T-cell (primary cell): ENCODE data around the gene WFIKKN2. TPM values are rescaled to one million over a fixed set of nuclear protein-coding genes. Genes with fewer than 3 reads are reported as not detected.

Experiments used
- ATAC-seq, 4 experiments: fragments of 200-7000 bp in 3 of 4; fragments of 150-1000 bp in 1 of 4; cut with Tn5 transposase; replicated peaks in 1 of 4; 1 replicate in 3 of 4; 2 replicates in 1 of 4; pipeline ENCODE4 v1.10.0; 2021; ENCODE audit warnings: moderate library complexity in 3 of 4, mild to moderate bottlenecking in 2 of 4, moderate number of reproducible peaks in 1 of 4
- CTCF ChIA-PET, 2 donors: fragments of 300-600 bp; sonication (Branson Sonifier 250); formaldehyde crosslinking; loops; one replicate each; lab custom pipeline; 2022; ENCODE audit warnings: antibody characterized with exemption in 2 of 2; lab: Charles Lee
- POLR2A ChIA-PET, 2 donors: fragments of 300-600 bp; sonication (Branson Sonifier 250); formaldehyde crosslinking; loops; one replicate each; lab custom pipeline; 2022; ENCODE audit warnings: antibody characterized with exemption in 2 of 2; lab: Charles Lee
- DNase-seq, 35 experiments: peaks; one replicate each; pipeline versions ENCODE4 v3.0.0 to v3.0.0-alpha.2; 2013 to 2023
- H3K27ac ChIP-seq: one replicate; pipeline ENCODE4 v1.5.1; 2013; ENCODE audit warnings: low read length
- H3K27me3 ChIP-seq, 2 experiments: replicated peaks in 1 of 2; 1 replicate in 1 of 2; 2 replicates in 1 of 2; pipeline versions ENCODE4 v1.6.1 to v1.7.0; 2013; ENCODE audit warnings: low read length in 1 of 2, mixed read lengths in 1 of 2; ENCODE audit not compliant: control insufficient read depth in 2 of 2, insufficient read depth in 2 of 2; ENCODE audit errors: extremely low read depth in 1 of 2
- H3K36me3 ChIP-seq, 2 donors: 1 replicate in 1 of 2; 2 replicates in 1 of 2; pipeline versions ENCODE4 v1.6.1 to v1.7.0; 2013; ENCODE audit warnings: low read length in 1 of 2; ENCODE audit not compliant: control insufficient read depth in 2 of 2, insufficient read depth in 1 of 2; ENCODE audit errors: extremely low read depth in 1 of 2
- H3K4me1 ChIP-seq, 2 experiments: 1 replicate in 1 of 2; 2 replicates in 1 of 2; pipeline versions ENCODE4 v1.6.1 to v1.7.0; 2013; ENCODE audit warnings: low read length in 2 of 2, mixed read lengths in 1 of 2; ENCODE audit not compliant: insufficient read depth in 2 of 2, control insufficient read depth in 1 of 2; ENCODE audit errors: extremely low read depth in 1 of 2
- H3K4me3 ChIP-seq, 2 donors: 1 replicate in 1 of 2; 2 replicates in 1 of 2; pipeline versions ENCODE4 v1.5.1 to v1.7.0; 2013; ENCODE audit warnings: mild to moderate bottlenecking in 2 of 2, low read length in 1 of 2, moderate library complexity in 1 of 2; ENCODE audit not compliant: control insufficient read depth in 1 of 2; ENCODE audit errors: extremely low read depth in 1 of 2
- H3K9me3 ChIP-seq: 2 replicates; pipeline ENCODE4 v1.7.0; 2013
- H3K27ac Mint-ChIP-seq, 2 donors: one replicate each; pipeline ENCODE4 v1.8.0; 2020 to 2021; ENCODE audit warnings: mild to moderate bottlenecking in 2 of 2, mixed read lengths in 2 of 2
- H3K27me3 Mint-ChIP-seq, 2 donors: one replicate each; pipeline ENCODE4 v1.8.0; 2021 to 2022; ENCODE audit warnings: mixed read lengths in 2 of 2
- H3K36me3 Mint-ChIP-seq: one replicate; pipeline ENCODE4 v1.8.0; 2021; ENCODE audit warnings: mixed read lengths
- H3K4me1 Mint-ChIP-seq, 3 donors: one replicate each; pipeline ENCODE4 v1.8.0; 2020 to 2022; ENCODE audit warnings: mixed read lengths in 3 of 3, mild to moderate bottlenecking in 1 of 3
- H3K4me3 Mint-ChIP-seq, 3 donors: one replicate each; pipeline ENCODE4 v1.8.0; 2020 to 2022; ENCODE audit warnings: mild to moderate bottlenecking in 3 of 3, mixed read lengths in 3 of 3, moderate library complexity in 3 of 3
- H3K9me3 Mint-ChIP-seq, 3 donors: one replicate each; pipeline ENCODE4 v1.8.0; 2020 to 2022; ENCODE audit warnings: mixed read lengths in 3 of 3
- WGBS: methylation state at CpG from one replicate; pipeline ENCODE4 v1.1.5; 2013; ENCODE audit warnings: missing lambda C conversion rate; ENCODE audit not compliant: insufficient coverage; 5-methylcytosine and 5-hydroxymethylcytosine counted together
- total RNA-seq, 35 experiments: library from RNA in 6 of 35; stranded (reverse) in 6 of 35; fragments of 120-200 nt in 1 of 35; gene quantifications; one replicate each; pipeline versions ENCODE4 v1.2.1 to v1.2.4 and lab custom pipeline; 2013 to 2026

WFIKKN2 gene
- total RNA-seq, 5 donors from 2014 or later (not counting 1 experiment from before 2014, with no cell fraction given), result not detected

- H3K4me3 ChIP-seq, result peak overlapping the region; percentile 17 to 26
- Mint-ChIP-seq H3K36me3 (no peaks in the 10 kb centered on the region), H3K9me3 (no peaks in the 10 kb centered on the region)
Observed at GRCh38 chr17:50816771-50817751, 18.3 kb upstream of the WFIKKN2 start.

GRCh38 chr17:50817838-50818237 lies 17.5 kb upstream of the WFIKKN2 start:
- Mint-ChIP-seq H3K9me3 (no peaks in the 10 kb centered on the region), H3K27me3 (peaks cover 9 to 17% of the 10 kb centered on the region in 2 donors), H3K4me1 (peaks cover 0 to 6% (median 2%) of the 10 kb centered on the region in 3 donors), H3K36me3 (no peaks in the 10 kb centered on the region), H3K27ac (peak overlapping the region in 1 of 2 donors; percentile 20), H3K4me3 (no peak overlapping the region)
- CTCF ChIA-PET, result interaction anchor here in 1 of 2 donors (1.8 kb wide), 1 partner anchor 139 kb away, joined by 4 read pairs; no protein-coding TSS in a partner anchor
- Histone ChIP-seq H3K27ac (no peak overlapping the region), H3K27me3 (peaks cover 0 to 23% of the 10 kb centered on the region in 2 experiments), H3K4me3 (no peak overlapping the region), H3K4me1 (peaks cover 0 to 6% of the 10 kb centered on the region in 2 experiments), H3K36me3 (no peaks in the 10 kb centered on the region), H3K9me3 (no peaks in the 10 kb centered on the region)
- DNase-seq (no peak), ATAC-seq (no peak)
- WGBS, result 78% methylated on average over 7 of the region's 7 CpGs
- POLR2A ChIA-PET, result no interaction called here

More at GRCh38 chr17:50816771-50817751, 18.3 kb upstream of the WFIKKN2 start:
- H3K4me3 Mint-ChIP-seq, result peak overlapping the region in 1 of 3 donors; percentile 6
- DNase-seq, result peak in 31 of 35 experiments; percentile 9 to 74 (median 46)
- H3K27ac Mint-ChIP-seq, result no peak overlapping the region
- peak; percentile 61 to 85 (median 72) for ATAC-seq
- Histone ChIP-seq H3K4me1 (peaks cover 0 to 6% of the 10 kb centered on the region in 2 experiments), H3K27me3 (peaks cover 0 to 23% of the 10 kb centered on the region in 2 experiments), H3K36me3 (no peaks in the 10 kb centered on the region), H3K27ac (no peak overlapping the region), H3K9me3 (no peaks in the 10 kb centered on the region)
- ChIA-PET CTCF (interaction anchor here (1.1 to 1.8 kb wide), 2 partner anchors 139 to 140 kb away, joined by 3 to 4 read pairs; no protein-coding TSS in a partner anchor), POLR2A (interaction anchor here in 1 of 2 donors (0.5 kb wide), 1 partner anchor 412 kb away, joined by 3 read pairs; no protein-coding TSS in a partner anchor)
- peaks cover 9 to 17% of the 10 kb centered on the region in 2 donors for H3K27me3 Mint-ChIP-seq
- WGBS, result 24% methylated on average over 15 of the region's 27 CpGs
- peaks cover 0 to 6% (median 2%) of the 10 kb centered on the region in 3 donors for H3K4me1 Mint-ChIP-seq

GRCh38 chr17:50818261-50818660 lies 17.1 kb upstream of the WFIKKN2 start:
- 78% methylated on average over 1 of the region's 4 CpGs for WGBS
- no peak for ATAC-seq
- DNase-seq, result no peak
- Mint-ChIP-seq H3K27ac (no peak overlapping the region), H3K27me3 (peaks cover 9 to 17% of the 10 kb centered on the region in 2 donors), H3K36me3 (no peaks in the 10 kb centered on the region), H3K4me1 (peaks cover 0 to 6% (median 2%) of the 10 kb centered on the region in 3 donors), H3K9me3 (peaks cover 0 to under 1% (median 0%) of the 10 kb centered on the region in 3 donors), H3K4me3 (no peak overlapping the region)
- CTCF ChIA-PET, result interaction anchor here in 1 of 2 donors (0.7 kb wide), 1 partner anchor 137 kb away, joined by 4 read pairs; no protein-coding TSS in a partner anchor
- H3K4me3 ChIP-seq, result no peak overlapping the region
- H3K36me3 ChIP-seq, result no peaks in the 10 kb centered on the region
- no peaks in the 10 kb centered on the region for H3K9me3 ChIP-seq
- POLR2A ChIA-PET, result interaction anchor here in 1 of 2 donors (0.7 kb wide), 1 partner anchor 34 kb away, joined by 3 read pairs; no protein-coding TSS in a partner anchor
- H3K27me3 ChIP-seq, result peaks cover 0 to 21% of the 10 kb centered on the region in 2 experiments
- no peak overlapping the region for H3K27ac ChIP-seq
- peaks cover 0 to 6% of the 10 kb centered on the region in 2 experiments for H3K4me1 ChIP-seq

- 45% methylated on average over 5 of the region's 6 CpGs for WGBS
- H3K27me3 Mint-ChIP-seq, result peaks cover 9 to 16% of the 10 kb centered on the region in 2 donors
- H3K9me3 ChIP-seq, result no peaks in the 10 kb centered on the region
- ChIA-PET CTCF (interaction anchor here in 1 of 2 donors (0.7 kb wide), 1 partner anchor 136 kb away, joined by 4 read pairs; no protein-coding TSS in a partner anchor), POLR2A (interaction anchor here in 1 of 2 donors (0.7 kb wide), 1 partner anchor 33 kb away, joined by 3 read pairs; no protein-coding TSS in a partner anchor)
- H3K4me1 ChIP-seq, result peaks cover 0 to 6% of the 10 kb centered on the region in 2 experiments
- no peaks in the 10 kb centered on the region for H3K36me3 ChIP-seq
- DNase-seq (no peak), ATAC-seq (no peak)
- H3K27ac ChIP-seq, result no peak overlapping the region
- no peak overlapping the region for H3K4me3 ChIP-seq
- no peak overlapping the region for H3K27ac Mint-ChIP-seq
- H3K9me3 Mint-ChIP-seq, result peaks cover 0 to 6% (median 0%) of the 10 kb centered on the region in 3 donors
- peaks cover 0 to 6% (median 2%) of the 10 kb centered on the region in 3 donors for H3K4me1 Mint-ChIP-seq
- H3K36me3 Mint-ChIP-seq, result no peaks in the 10 kb centered on the region
- no peak overlapping the region for H3K4me3 Mint-ChIP-seq
- peaks cover 0 to 18% of the 10 kb centered on the region in 2 experiments for H3K27me3 ChIP-seq
Observed at GRCh38 chr17:50818921-50819657, 16.3 kb upstream of the WFIKKN2 start.

- Histone ChIP-seq H3K4me3 (no peak overlapping the region), H3K36me3 (no peaks in the 10 kb centered on the region), H3K4me1 (peaks cover 0 to 6% of the 10 kb centered on the region in 2 experiments), H3K27me3 (peaks cover 0 to 18% of the 10 kb centered on the region in 2 experiments), H3K9me3 (no peaks in the 10 kb centered on the region), H3K27ac (no peak overlapping the region)
- H3K4me1 Mint-ChIP-seq, result peaks cover 0 to 6% (median 2%) of the 10 kb centered on the region in 3 donors
- H3K27ac Mint-ChIP-seq, result no peak overlapping the region
- DNase-seq, result no peak
- peaks cover 9 to 16% of the 10 kb centered on the region in 2 donors for H3K27me3 Mint-ChIP-seq
- H3K36me3 Mint-ChIP-seq, result no peaks in the 10 kb centered on the region
- 85% methylated on average over 7 of the region's 10 CpGs for WGBS
- POLR2A ChIA-PET, result no interaction called here
- H3K4me3 Mint-ChIP-seq, result no peak overlapping the region
- CTCF ChIA-PET, result no interaction called here
- H3K9me3 Mint-ChIP-seq, result peaks cover 0 to 6% (median 0%) of the 10 kb centered on the region in 3 donors
- no peak for ATAC-seq
Observed at GRCh38 chr17:50820651-50821050, 14.7 kb upstream of the WFIKKN2 start.
